ENCODE measurements around the gene ANKRD23.
"Not testable (repeated sequence)": the region's sequence is repeated elsewhere in the genome, so short reads cannot be mapped to it uniquely, and the experiment has no call there.

Gene ANKRD23

GRCh38 chr2:96843538-96844268, at the start of gene ANKRD23:
Gene ANKRD23, minus strand, starts transcription at chr2:96844021. Its CDS starts 29 bp downstream, at chr2:96843992.
- no peak within 1 kb of the TSS for H3K4me3 ChIP-seq (ENCODE audit: low read depth, low read length)

GRCh38 chr2:96891591-96892333, 47.9 kb upstream of the ANKRD23 start:
- H3K4me3 ChIP-seq (ENCODE audit: low read depth, low read length) = no peak overlapping the region

GRCh38 chr2:96890726-96891385, 47.0 kb upstream of the ANKRD23 start:
- no peak overlapping the region for H3K4me3 ChIP-seq (ENCODE audit: low read depth, low read length)

GRCh38 chr2:96890252-96890651, 46.4 kb upstream of the ANKRD23 start:
- no peak overlapping the region for H3K4me3 ChIP-seq (ENCODE audit: low read depth, low read length)

- not testable (repeated sequence) for H3K4me3 ChIP-seq (ENCODE audit: low read depth, low read length)
Observed at GRCh38 chr2:96889502-96889901, 45.7 kb upstream of the ANKRD23 start.

- H3K4me3 ChIP-seq (ENCODE audit: low read depth, low read length) = no peak overlapping the region
Observed at GRCh38 chr2:96888072-96889011, 44.5 kb upstream of the ANKRD23 start.

GRCh38 chr2:96887493-96888012, 43.7 kb upstream of the ANKRD23 start:
- no peak overlapping the region for H3K4me3 ChIP-seq (ENCODE audit: low read depth, low read length)

- no peak overlapping the region for H3K4me3 ChIP-seq (ENCODE audit: low read depth, low read length)
Observed at GRCh38 chr2:96885432-96886347, 41.9 kb upstream of the ANKRD23 start.

GRCh38 chr2:96884299-96885094, 40.7 kb upstream of the ANKRD23 start:
- H3K4me3 ChIP-seq (ENCODE audit: low read depth, low read length) = no peak overlapping the region

- H3K4me3 ChIP-seq (ENCODE audit: low read depth, low read length) = no peak overlapping the region
Observed at GRCh38 chr2:96883306-96883705, 39.5 kb upstream of the ANKRD23 start.

- H3K4me3 ChIP-seq (ENCODE audit: low read depth, low read length) = no peak overlapping the region
Observed at GRCh38 chr2:96882906-96883305, 39.1 kb upstream of the ANKRD23 start.

- no peak overlapping the region for H3K4me3 ChIP-seq (ENCODE audit: low read depth, low read length)
Observed at GRCh38 chr2:96882230-96882629, 38.4 kb upstream of the ANKRD23 start.

- no peak overlapping the region for H3K4me3 ChIP-seq (ENCODE audit: low read depth, low read length)
Observed at GRCh38 chr2:96881349-96882195, 37.8 kb upstream of the ANKRD23 start.

GRCh38 chr2:96880891-96881273, 37.1 kb upstream of the ANKRD23 start:
- H3K4me3 ChIP-seq (ENCODE audit: low read depth, low read length) = no peak overlapping the region

- H3K4me3 ChIP-seq (ENCODE audit: low read depth, low read length) = no peak overlapping the region
Observed at GRCh38 chr2:96879545-96880040, 35.8 kb upstream of the ANKRD23 start.

GRCh38 chr2:96878796-96879544, 35.1 kb upstream of the ANKRD23 start:
- H3K4me3 ChIP-seq (ENCODE audit: low read depth, low read length) = no peak overlapping the region

GRCh38 chr2:96878171-96878570, 34.4 kb upstream of the ANKRD23 start:
- no peak overlapping the region for H3K4me3 ChIP-seq (ENCODE audit: low read depth, low read length)
